H7 (cell line): Measurements from ENCODE around the gene HERPUD2. TPM values are rescaled to one million over a fixed set of nuclear protein-coding genes. Genes with fewer than 3 reads are reported as not detected.

ENCODE experiments used
- DNase-seq: peaks from one replicate; pipeline ENCODE4 v3.0.0; 2012
- H3K27me3 ChIP-seq: 2 replicates; pipeline ENCODE4 v1.6.0; 2011; ENCODE audit warnings: mild to moderate bottlenecking, low read length; ENCODE audit not compliant: control insufficient read depth, insufficient read depth
- H3K36me3 ChIP-seq: replicated peaks from 2 replicates; pipeline ENCODE4 v1.5.1; 2011; ENCODE audit warnings: low read length; ENCODE audit not compliant: control insufficient read depth, insufficient read depth
- H3K4me3 ChIP-seq: 2 replicates; pipeline ENCODE4 v1.5.1; 2011; ENCODE audit warnings: low read depth, mild to moderate bottlenecking, control low read depth, low read length, moderate library complexity; ENCODE audit not compliant: insufficient read depth
- total RNA-seq: library from RNA; depleted of rRNA; stranded (reverse); fragments of >200 nt; shearing (Covaris generic); gene quantifications from 2 replicates; pipeline ENCODE4 v1.2.3, GENCODE V29; 2014

Gene HERPUD2
- total RNA-seq, 1 experiment from 2014 or later: 16.7 TPM

DNA sequence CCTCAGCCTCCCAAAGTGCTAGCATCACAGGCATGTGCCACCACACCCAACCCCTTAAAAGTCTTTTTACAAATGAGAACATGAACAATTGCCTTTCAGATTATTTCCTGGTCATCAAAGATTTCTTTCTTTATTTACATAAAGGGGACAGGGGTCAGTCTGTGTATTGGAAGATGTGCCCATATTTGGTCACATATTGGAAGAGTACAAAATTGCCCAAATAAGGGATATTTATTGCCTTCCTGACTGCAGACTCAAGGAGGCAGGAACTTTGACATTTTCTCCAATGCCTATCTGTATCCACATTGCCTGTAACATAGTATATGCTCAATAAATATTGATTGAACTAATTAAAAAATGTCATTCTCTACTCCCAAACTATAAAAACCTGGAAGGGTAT, 25.9 kb upstream of the HERPUD2 start:
- Histone ChIP-seq H3K27me3 (no peaks in the 10 kb centered on the region), H3K36me3 (no peaks in the 10 kb centered on the region), H3K4me3 (no peak overlapping the region)
- DNase-seq: no peak

DNA sequence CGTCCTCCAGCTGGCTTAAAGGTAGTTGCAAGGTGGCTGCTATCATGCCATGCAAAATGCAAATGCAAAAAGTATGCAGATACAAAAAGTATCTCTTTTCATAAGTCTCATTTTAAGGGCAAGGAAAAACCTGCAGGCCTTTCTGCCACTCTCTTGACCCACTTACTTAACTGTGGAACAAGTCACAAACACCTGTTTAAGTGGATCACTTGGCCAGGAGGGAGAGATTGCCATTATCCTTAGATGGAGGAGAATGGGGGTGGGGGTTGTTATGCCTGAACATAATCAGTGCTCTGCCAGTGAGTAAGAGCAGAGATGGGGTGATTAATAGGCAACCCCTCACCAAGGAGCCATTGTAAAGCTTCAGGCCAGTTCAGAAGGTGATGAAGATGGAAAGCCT, 25.1 kb upstream of the HERPUD2 start:
- no peaks in the 10 kb centered on the region for H3K36me3 ChIP-seq
- H3K4me3 ChIP-seq: no peak overlapping the region
- no peaks in the 10 kb centered on the region for H3K27me3 ChIP-seq
- no peak for DNase-seq

GRCh38 chr7:35718047-35718446, 23.1 kb upstream of the HERPUD2 start:
- H3K36me3 ChIP-seq: no peaks in the 10 kb centered on the region
- H3K27me3 ChIP-seq: no peaks in the 10 kb centered on the region
- DNase-seq: no peak
- no peak overlapping the region for H3K4me3 ChIP-seq

- Histone ChIP-seq H3K4me3 (no peak overlapping the region), H3K27me3 (no peaks in the 10 kb centered on the region), H3K36me3 (no peaks in the 10 kb centered on the region)
- no peak for DNase-seq
These were observed 22.6 kb upstream of the HERPUD2 start for GRCh38 chr7:35717516-35717915.

- H3K36me3 ChIP-seq: no peaks in the 10 kb centered on the region
- no peak overlapping the region for H3K4me3 ChIP-seq
- no peak for DNase-seq
- no peaks in the 10 kb centered on the region for H3K27me3 ChIP-seq
These were observed 22.1 kb upstream of the HERPUD2 start for GRCh38 chr7:35717013-35717412.

GRCh38 chr7:35716038-35716803, 21.3 kb upstream of the HERPUD2 start:
- DNase-seq: no peak
- H3K36me3 ChIP-seq: no peaks in the 10 kb centered on the region
- H3K4me3 ChIP-seq: no peak overlapping the region
- H3K27me3 ChIP-seq: no peaks in the 10 kb centered on the region

DNA sequence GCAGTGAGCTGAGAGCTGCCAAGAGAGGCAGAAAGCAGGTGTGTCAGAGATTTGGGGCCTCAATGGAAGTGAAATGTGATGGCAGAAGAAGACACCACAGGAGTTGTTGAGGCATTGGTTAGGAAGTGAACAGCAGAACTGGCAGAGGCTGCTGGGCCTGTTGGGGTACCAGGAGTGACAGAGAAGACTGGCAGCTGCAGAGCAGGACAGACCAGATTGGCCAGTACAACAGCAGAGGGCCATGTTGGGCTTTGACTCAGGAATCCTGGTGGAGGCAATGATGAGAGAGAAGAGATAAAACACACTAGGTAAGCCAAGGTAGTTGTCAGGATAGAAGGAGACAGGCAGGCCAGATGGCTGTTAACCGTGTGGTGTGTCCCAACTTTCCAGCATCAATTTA, 19.9 kb upstream of the HERPUD2 start:
- Histone ChIP-seq H3K36me3 (no peaks in the 10 kb centered on the region), H3K4me3 (no peak overlapping the region), H3K27me3 (no peaks in the 10 kb centered on the region)
- no peak for DNase-seq

DNA sequence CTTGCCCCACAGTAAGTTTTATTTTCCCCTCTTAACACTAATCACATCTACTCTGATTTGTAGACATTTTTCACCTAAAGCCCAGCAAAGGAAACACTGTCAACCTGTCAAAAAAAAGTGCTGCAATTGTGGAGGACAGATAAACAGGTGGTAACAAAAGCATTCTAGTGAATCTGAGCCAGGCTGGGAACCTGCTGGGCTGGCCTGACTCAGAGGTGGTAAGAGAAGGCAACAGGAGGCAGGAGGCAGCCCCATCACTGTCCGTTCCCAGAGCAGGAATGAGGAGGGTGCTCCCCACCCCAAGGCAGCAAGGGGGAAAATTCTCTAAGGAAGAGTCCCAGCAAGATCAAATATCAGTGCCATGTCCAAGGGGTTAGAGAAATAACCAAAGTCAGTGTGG, 19.5 kb upstream of the HERPUD2 start:
- Histone ChIP-seq H3K27me3 (no peaks in the 10 kb centered on the region), H3K36me3 (no peaks in the 10 kb centered on the region), H3K4me3 (no peak overlapping the region)
- no peak for DNase-seq

- H3K36me3 ChIP-seq: no peaks in the 10 kb centered on the region
These were observed 17.8 kb upstream of the HERPUD2 start for GRCh38 chr7:35712563-35713226.

DNA sequence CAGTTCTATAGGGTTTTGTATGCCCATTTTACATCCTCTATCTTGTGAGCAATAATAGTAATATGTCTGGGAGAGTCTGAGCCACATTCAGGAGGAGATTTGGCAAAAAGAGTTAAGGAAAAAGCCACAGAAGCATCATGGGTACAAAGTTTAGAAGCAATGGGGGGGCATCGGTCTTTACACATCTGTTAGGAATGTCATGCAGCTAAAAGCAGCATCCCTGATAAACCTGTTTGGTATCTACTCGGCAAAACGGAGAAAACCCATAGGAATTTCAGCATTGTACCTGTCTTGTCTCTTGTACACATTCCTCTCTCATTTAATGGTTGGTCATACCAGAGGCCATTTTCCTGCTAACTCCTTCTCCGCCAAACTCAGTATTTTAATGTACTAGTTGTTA, 12.5 kb upstream of the HERPUD2 start:
- DNase-seq: no peak
- H3K27me3 ChIP-seq: no peaks in the 10 kb centered on the region
- no peak overlapping the region for H3K4me3 ChIP-seq
- no peaks in the 10 kb centered on the region for H3K36me3 ChIP-seq

More at GRCh38 chr7:35712563-35713226, 17.8 kb upstream of the HERPUD2 start:
- no peak overlapping the region for H3K4me3 ChIP-seq
- H3K27me3 ChIP-seq: no peaks in the 10 kb centered on the region
- no peak for DNase-seq

DNA sequence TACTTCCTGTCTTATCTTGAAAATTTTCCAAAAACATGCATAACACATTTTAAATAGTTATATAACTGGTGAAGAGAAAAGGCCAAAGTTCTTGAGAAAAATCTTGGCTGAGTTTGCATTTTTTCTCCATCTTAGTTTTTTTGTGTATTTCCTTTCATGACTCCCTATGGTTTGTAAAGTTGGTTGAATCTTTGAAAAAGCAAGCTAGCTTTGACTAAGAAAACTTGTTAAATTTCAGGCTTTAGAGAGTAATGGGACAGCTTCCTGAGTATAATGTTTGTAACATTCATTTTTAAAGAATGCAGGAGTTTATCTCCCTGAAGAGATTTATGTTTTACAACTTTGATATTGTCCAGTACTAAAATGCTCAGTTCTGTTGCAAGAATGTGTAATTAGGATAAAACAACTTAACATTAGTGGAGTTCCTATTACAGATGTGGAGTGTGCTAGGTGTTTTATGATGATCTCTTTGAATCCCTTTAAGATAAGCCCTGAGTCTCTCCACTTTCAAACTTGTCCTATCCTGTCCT, 11.1 kb upstream of the HERPUD2 start:
- H3K36me3 ChIP-seq: no peaks in the 10 kb centered on the region
- no peak overlapping the region for H3K4me3 ChIP-seq
- no peak for DNase-seq
- no peaks in the 10 kb centered on the region for H3K27me3 ChIP-seq

- Histone ChIP-seq H3K4me3 (no peak overlapping the region), H3K36me3 (no peaks in the 10 kb centered on the region), H3K27me3 (no peaks in the 10 kb centered on the region)
- DNase-seq: no peak
These were observed 9.3 kb upstream of the HERPUD2 start for GRCh38 chr7:35704261-35704660.

GRCh38 chr7:35702541-35702940, 7.6 kb upstream of the HERPUD2 start:
- no peak for DNase-seq
- Histone ChIP-seq H3K36me3 (no peaks in the 10 kb centered on the region), H3K27me3 (no peaks in the 10 kb centered on the region), H3K4me3 (no peak overlapping the region)

- DNase-seq: no peak
- Histone ChIP-seq H3K4me3 (no peak overlapping the region), H3K36me3 (no peaks in the 10 kb centered on the region), H3K27me3 (no peaks in the 10 kb centered on the region)
These were observed 6.5 kb upstream of the HERPUD2 start for GRCh38 chr7:35701287-35701900.

DNA sequence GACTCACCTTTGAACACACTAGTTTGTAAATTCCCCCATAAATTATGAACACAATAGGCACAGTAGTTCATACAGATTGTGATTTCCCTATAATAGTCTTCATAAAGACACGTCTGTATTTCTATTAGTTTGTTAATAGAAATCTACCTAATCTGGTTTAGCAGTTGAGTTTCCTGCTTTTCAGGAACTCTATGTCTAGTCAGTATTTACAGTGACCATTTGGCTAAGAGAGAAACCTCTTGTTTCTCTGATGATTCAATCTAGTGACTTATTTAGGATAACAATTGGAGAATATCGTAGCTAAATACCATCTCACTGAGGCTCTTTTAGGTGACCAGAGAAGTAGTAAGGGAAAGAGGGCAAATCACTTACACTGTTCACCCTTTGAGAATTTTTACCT, 5.9 kb upstream of the HERPUD2 start:
- Histone ChIP-seq H3K27me3 (no peaks in the 10 kb centered on the region), H3K4me3 (no peak overlapping the region), H3K36me3 (no peaks in the 10 kb centered on the region)
- no peak for DNase-seq
